ENCODE data around the gene HHATL. TPM values are rescaled to one million over a fixed set of nuclear protein-coding genes. Genes with fewer than 3 reads are reported as not detected.

HHATL gene
- total and polyA plus RNA-seq, 10 of the 15 experiments (the other 5 are each of a cell fraction or from before 2014, with no cell fraction given): not detected

DNA sequence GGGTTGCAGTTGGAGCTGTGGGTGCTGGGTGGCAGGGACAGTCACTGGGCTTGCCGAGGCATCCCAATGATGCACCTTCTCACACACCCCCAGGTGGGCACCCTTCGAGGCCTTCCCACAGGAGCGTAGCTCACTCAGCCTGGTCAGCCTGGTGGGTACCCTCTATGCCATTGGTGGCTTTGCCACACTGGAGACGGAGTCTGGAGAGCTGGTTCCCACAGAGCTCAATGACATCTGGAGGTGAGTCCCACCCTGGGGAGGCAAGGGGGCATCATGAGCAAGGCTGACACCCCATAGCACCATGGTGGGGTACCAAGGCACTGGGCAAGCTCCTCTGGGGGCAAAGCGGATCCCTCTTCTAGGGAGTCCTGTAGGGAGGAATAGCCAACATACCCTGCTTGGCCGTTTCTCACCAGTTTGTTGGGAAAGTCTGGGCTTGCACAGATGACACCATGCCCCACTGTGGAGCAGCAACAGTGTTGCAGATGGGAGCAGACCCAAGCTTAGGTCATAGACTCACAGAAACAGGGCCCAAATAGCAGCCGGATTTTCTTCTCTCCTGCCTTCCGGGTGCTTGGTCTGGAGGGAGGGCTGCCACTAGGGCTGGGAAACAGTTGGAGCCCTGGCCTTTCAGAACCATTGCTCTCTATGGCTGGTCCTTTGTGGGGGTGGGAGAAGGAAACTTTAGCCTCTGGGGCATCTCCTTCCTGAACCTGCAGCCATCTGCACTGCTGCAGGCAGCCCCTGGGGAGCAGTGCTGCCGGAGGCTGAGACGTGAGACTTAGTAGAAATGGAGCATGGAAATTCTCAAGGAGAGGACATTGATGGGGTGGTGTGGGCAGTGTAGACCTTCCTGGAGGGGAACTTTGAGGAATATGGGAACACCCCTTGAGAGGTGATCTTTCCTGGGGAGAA lies 11.6 kb downstream of the HHATL start:
- BruUV-seq (replicated peaks): no TSS peak
- ChIA-PET POLR2A (no interaction called here), SMC1A (ENCODE audit: uncharacterized antibody, unreplicated experiment) (no interaction called here), RAD21 (ENCODE audit: unreplicated experiment) (no interaction called here), CTCF (no interaction called here)
- ATAC-seq (no peak), FAIRE-seq (no peak), DNase-seq (ENCODE audit: low read depth, low spot score) (no peak)
- H4K20me1 ChIP-seq (ENCODE audit: control insufficient read depth, insufficient read depth): no peaks in the 10 kb centered on the region
- in situ Hi-C loops (cut with MboI) (no loop called here), intact Hi-C loops (cut with micrococcal nuclease; ENCODE audit: unreplicated experiment) (no loop called here)
- no peak overlapping the region for H3K4me3 ChIP-seq
- H3K4me2 ChIP-seq (ENCODE audit: control insufficient read depth, insufficient read depth): no peak overlapping the region
- H3K27ac ChIP-seq (ENCODE audit: control insufficient read depth, insufficient read depth): no peak overlapping the region
- no peak overlapping the region for H3K9ac ChIP-seq (ENCODE audit: control insufficient read depth, insufficient read depth, low read length)
- no peak overlapping the region for H2AFZ ChIP-seq (ENCODE audit: control insufficient read depth, low read depth, low read length)
- TF ChIP-seq ZSCAN29 (IDR thresholded peaks at IDR 0.05): no peak
- no peak for TF ChIP-seq ESRRA (IDR thresholded peaks at IDR 0.05; ENCODE audit: low read length)
- TF ChIP-seq PML (IDR thresholded peaks at IDR 0.05; ENCODE audit: low read length): no peak
- no peak for TF ChIP-seq RBBP5 (conservative IDR thresholded peaks at IDR 0.05)
- TF ChIP-seq EZH2 (IDR thresholded peaks at IDR 0.05; ENCODE audit: borderline replicate concordance, control insufficient read depth, low read depth, low read length): no peak
- no peak for TF ChIP-seq POLR2A (IDR thresholded peaks at IDR 0.05; ENCODE audit: low read depth, low read length)
- TF ChIP-seq, protein P1, sequence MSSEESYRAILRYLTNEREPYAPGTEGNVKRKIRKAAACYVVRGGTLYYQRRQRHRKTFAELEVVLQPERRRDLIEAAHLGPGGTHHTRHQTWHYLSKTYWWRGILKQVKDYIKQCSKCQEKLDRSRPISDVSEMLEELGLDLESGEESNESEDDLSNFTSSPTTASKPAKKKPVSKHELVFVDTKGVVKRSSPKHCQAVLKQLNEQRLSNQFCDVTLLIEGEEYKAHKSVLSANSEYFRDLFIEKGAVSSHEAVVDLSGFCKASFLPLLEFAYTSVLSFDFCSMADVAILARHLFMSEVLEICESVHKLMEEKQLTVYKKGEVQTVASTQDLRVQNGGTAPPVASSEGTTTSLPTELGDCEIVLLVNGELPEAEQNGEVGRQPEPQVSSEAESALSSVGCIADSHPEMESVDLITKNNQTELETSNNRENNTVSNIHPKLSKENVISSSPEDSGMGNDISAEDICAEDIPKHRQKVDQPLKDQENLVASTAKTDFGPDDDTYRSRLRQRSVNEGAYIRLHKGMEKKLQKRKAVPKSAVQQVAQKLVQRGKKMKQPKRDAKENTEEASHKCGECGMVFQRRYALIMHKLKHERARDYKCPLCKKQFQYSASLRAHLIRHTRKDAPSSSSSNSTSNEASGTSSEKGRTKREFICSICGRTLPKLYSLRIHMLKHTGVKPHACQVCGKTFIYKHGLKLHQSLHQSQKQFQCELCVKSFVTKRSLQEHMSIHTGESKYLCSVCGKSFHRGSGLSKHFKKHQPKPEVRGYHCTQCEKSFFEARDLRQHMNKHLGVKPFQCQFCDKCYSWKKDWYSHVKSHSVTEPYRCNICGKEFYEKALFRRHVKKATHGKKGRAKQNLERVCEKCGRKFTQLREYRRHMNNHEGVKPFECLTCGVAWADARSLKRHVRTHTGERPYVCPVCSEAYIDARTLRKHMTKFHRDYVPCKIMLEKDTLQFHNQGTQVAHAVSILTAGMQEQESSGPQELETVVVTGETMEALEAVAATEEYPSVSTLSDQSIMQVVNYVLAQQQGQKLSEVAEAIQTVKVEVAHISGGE (CRISPR knock-in tag; IDR thresholded peaks at IDR 0.05): no peak
- no peak for TF ChIP-seq SMAD5 (IDR thresholded peaks at IDR 0.05; ENCODE audit: low read depth)
- no peak for TF ChIP-seq NBN (IDR thresholded peaks at IDR 0.05)
- no peak for TF ChIP-seq IKZF2 (IDR thresholded peaks at IDR 0.05)
- TF ChIP-seq, protein P2, sequence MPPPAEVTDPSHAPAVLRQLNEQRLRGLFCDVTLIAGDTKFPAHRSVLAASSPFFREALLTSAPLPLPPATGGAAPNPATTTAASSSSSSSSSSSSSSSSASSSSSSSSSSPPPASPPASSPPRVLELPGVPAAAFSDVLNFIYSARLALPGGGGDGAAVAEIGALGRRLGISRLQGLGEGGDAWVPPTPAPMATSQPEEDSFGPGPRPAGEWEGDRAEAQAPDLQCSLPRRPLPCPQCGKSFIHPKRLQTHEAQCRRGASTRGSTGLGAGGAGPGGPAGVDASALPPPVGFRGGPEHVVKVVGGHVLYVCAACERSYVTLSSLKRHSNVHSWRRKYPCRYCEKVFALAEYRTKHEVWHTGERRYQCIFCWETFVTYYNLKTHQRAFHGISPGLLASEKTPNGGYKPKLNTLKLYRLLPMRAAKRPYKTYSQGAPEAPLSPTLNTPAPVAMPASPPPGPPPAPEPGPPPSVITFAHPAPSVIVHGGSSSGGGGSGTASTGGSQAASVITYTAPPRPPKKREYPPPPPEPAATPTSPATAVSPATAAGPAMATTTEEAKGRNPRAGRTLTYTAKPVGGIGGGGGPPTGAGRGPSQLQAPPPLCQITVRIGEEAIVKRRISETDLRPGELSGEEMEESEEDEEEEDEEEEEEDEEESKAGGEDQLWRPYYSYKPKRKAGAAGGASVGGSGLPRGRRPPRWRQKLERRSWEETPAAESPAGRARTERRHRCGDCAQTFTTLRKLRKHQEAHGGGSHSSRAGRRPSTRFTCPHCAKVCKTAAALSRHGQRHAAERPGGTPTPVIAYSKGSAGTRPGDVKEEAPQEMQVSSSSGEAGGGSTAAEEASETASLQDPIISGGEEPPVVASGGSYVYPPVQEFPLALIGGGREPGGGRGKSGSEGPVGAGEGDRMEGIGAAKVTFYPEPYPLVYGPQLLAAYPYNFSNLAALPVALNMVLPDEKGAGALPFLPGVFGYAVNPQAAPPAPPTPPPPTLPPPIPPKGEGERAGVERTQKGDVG (CRISPR knock-in tag; IDR thresholded peaks at IDR 0.05): no peak
- no peak for TF ChIP-seq HDAC6 (IDR thresholded peaks at IDR 0.05; ENCODE audit: unreplicated experiment)
- no peak for TF ChIP-seq EGR1 (IDR thresholded peaks at IDR 0.05; ENCODE audit: borderline replicate concordance in 1 of 2, low read depth in 2 of 2, low read length in 2 of 2)
- no peaks in the 10 kb centered on the region for H3K79me2 ChIP-seq (ENCODE audit: control insufficient read depth, insufficient read depth, low read length)
- H3K4me1 ChIP-seq (ENCODE audit: control insufficient read depth, insufficient read depth, low read length): no peaks in the 10 kb centered on the region
- no peaks in the 10 kb centered on the region for H3K36me3 ChIP-seq (ENCODE audit: control insufficient read depth in 2 of 2, insufficient read depth in 2 of 2, low read length in 1 of 2)
- WGBS (ENCODE audit: insufficient coverage, insufficient replicate concordance, low lambda C conversion rate, missing lambda C conversion rate): 19% methylated on average over 10 of the region's 10 CpGs
- no peaks in the 10 kb centered on the region for H3K9me3 ChIP-seq (replicated peaks; ENCODE audit: control insufficient read depth, insufficient read depth, low read length)
- H3K27me3 ChIP-seq (replicated peaks in 1 of 2; ENCODE audit: control insufficient read depth in 2 of 2, insufficient read depth in 2 of 2, low read length in 1 of 2): no peaks in the 10 kb centered on the region
